ENCODE results near the gene IL16. TPM values are rescaled to one million over a fixed set of nuclear protein-coding genes. Genes with fewer than 3 reads are reported as not detected.

The IL16 gene
- total RNA-seq, 1 experiment from 2014 or later = 0.81 TPM

GRCh38 chr15:81311752-81312464 lies 115.2 kb downstream of the IL16 start:
- ATAC-seq (no peak), DNase-seq (ENCODE audit: low read depth, low spot score) (no peak)
- Histone ChIP-seq H3K9me2 (ENCODE audit: insufficient read depth) (no peaks in the 10 kb centered on the region), H2AFZ (ENCODE audit: low read depth, low read length, poor library complexity, severe bottlenecking) (no peak overlapping the region), H3K27ac (ENCODE audit: low read depth, low read length) (no peak overlapping the region), H3K4me2 (ENCODE audit: low read length) (no peak overlapping the region), H4K20me1 (ENCODE audit: insufficient read depth) (no peaks in the 10 kb centered on the region), H3K4me1 (ENCODE audit: control insufficient read depth in 1 of 2, insufficient read depth in 2 of 2, low read length in 2 of 2) (peaks cover 13 to 18% of the 10 kb centered on the region in 2 experiments), H3K9ac (ENCODE audit: low read length) (no peak overlapping the region), H3K27me3 (ENCODE audit: insufficient read depth, low read length) (no peaks in the 10 kb centered on the region), H3K9me3 (ENCODE audit: control insufficient read depth in 1 of 2, insufficient read depth in 1 of 2, low read depth in 1 of 2, low read length in 2 of 2) (no peaks in the 10 kb centered on the region), H3K79me2 (ENCODE audit: insufficient read depth, low read length) (no peaks in the 10 kb centered on the region), H3K36me3 (ENCODE audit: control insufficient read depth in 1 of 2, insufficient read depth in 2 of 2, low read length in 2 of 2) (no peaks in the 10 kb centered on the region), H3K4me3 (replicated peaks in 1 of 2; ENCODE audit: low read depth in 1 of 2, low read length in 2 of 2) (no peak overlapping the region)
- CTCF ChIA-PET = no interaction called here
- BruUV-seq (replicated peaks) = no TSS peak
- POLR2A ChIA-PET = no interaction called here
- intact Hi-C loops (cut with micrococcal nuclease) = no loop called here
- TF ChIP-seq EZH2 (IDR thresholded peaks at IDR 0.05) = no peak
- no peak for TF ChIP-seq RAD21 (IDR thresholded peaks at IDR 0.05; ENCODE audit: low read depth)
- TF ChIP-seq CEBPB (IDR thresholded peaks at IDR 0.05; ENCODE audit: low read depth) = no peak
- TF ChIP-seq, protein P1, sequence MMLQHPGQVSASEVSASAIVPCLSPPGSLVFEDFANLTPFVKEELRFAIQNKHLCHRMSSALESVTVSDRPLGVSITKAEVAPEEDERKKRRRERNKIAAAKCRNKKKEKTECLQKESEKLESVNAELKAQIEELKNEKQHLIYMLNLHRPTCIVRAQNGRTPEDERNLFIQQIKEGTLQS (IDR thresholded peaks at IDR 0.05) = no peak
- no peak for TF ChIP-seq SIN3A (IDR thresholded peaks at IDR 0.05; ENCODE audit: low read depth)
- TF ChIP-seq SRF (IDR thresholded peaks at IDR 0.05; ENCODE audit: low read depth) = no peak
- TF ChIP-seq EGR1 (IDR thresholded peaks at IDR 0.05; ENCODE audit: low read depth) = no peak
- no peak for TF ChIP-seq JUND (IDR thresholded peaks at IDR 0.05)
- TF ChIP-seq POLR2A (IDR thresholded peaks at IDR 0.05; ENCODE audit: borderline replicate concordance, extremely low read depth, insufficient read depth, insufficient read length) = no peak
- TF ChIP-seq ZFX (IDR thresholded peaks at IDR 0.05) = no peak
- TF ChIP-seq FOSL1 (IDR thresholded peaks at IDR 0.05; ENCODE audit: low read depth) = no peak
- no peak for TF ChIP-seq CTCF (IDR thresholded peaks at IDR 0.05 in 2 of 3, conservative IDR thresholded peaks at IDR 0.05 in 1 of 3; ENCODE audit: borderline replicate concordance in 1 of 3, insufficient read depth in 1 of 3, low read depth in 2 of 3, low read length in 2 of 3)
- TF ChIP-seq YY1 (IDR thresholded peaks at IDR 0.05; ENCODE audit: extremely low read depth, insufficient replicate concordance, low read depth, low read length) = no peak
- RAD21 ChIA-PET (ENCODE audit: low non-redundant PET in 1 of 2, low total read pairs in 2 of 2, uncharacterized antibody in 2 of 2, unreplicated experiment in 2 of 2) = no interaction called here

All from HCT116 (cell line).